Mucosa of rectum (tissue), 2 donors: Measurements from ENCODE around the gene MFAP3L.

Experiments
- H3K27ac ChIP-seq, 2 donors: one replicate each; pipeline ENCODE4 v1.7.0; 2013; ENCODE audit warnings: inconsistent platforms in 2 of 2, low read depth in 2 of 2, low read length in 2 of 2
- H3K27me3 ChIP-seq, 2 donors: one replicate each; pipeline ENCODE4 v1.7.0; 2013; ENCODE audit warnings: low read length in 2 of 2; ENCODE audit not compliant: control insufficient read depth in 2 of 2, insufficient read depth in 2 of 2
- H3K36me3 ChIP-seq, 2 donors: one replicate each; pipeline ENCODE4 v1.7.0; 2013; ENCODE audit warnings: low read length in 2 of 2; ENCODE audit not compliant: control insufficient read depth in 2 of 2, insufficient read depth in 2 of 2
- H3K4me1 ChIP-seq, 2 donors: one replicate each; pipeline ENCODE4 v1.7.0; 2013; ENCODE audit warnings: low read length in 2 of 2, mild to moderate bottlenecking in 1 of 2; ENCODE audit not compliant: control insufficient read depth in 2 of 2, insufficient read depth in 2 of 2
- H3K4me3 ChIP-seq, 2 donors: one replicate each; pipeline ENCODE4 v1.7.0; 2013; ENCODE audit warnings: low read length in 2 of 2
- H3K9ac ChIP-seq, 2 donors: one replicate each; pipeline ENCODE4 v1.7.0; 2013; ENCODE audit warnings: low read length in 2 of 2, low read depth in 1 of 2, mild to moderate bottlenecking in 1 of 2
- H3K9me3 ChIP-seq, 2 donors: one replicate each; pipeline ENCODE4 v1.7.0; 2013; ENCODE audit warnings: low read length in 2 of 2; ENCODE audit not compliant: control insufficient read depth in 2 of 2
- donor health status: healthy.
- donor health status: Normal muscosa, but diverticular disease.

MFAP3L gene

DNA sequence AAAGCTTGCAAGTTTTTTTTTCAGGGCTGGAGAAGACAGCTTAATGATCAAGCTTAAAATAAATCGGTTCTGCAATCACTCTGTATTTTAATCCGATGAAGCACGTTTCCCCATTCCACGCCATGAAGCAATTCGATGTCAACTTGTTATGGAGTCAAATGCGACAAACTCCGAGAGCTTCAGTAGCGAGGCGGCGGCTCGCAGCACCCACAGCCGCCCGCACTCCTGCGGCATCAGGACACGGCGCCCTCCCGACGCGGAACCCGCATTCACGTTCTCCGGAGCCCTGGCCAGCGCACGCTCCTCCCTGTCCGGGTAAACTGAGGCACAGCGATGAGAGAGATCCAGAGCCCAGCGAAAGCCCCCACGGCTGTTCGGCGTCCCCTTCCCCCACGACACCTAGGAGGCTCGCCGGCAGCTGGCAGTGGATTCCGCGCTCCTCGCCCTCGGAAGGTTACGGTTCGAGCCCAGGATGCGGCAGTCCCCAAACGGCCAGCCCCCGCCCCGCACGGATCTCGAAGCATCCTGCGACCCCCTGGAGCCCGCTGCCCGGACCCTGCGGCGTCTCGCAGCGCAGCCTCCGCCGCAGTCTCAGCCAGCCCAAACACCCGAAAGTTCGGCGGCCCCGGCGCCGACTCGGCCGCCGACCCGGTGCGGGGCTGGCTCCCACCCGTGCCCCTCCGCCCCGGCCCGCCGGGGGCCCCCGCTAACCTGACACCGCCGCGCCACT lies 507 bp downstream of the MFAP3L start:
- Histone ChIP-seq H3K36me3 (no peaks in the 10 kb centered on the region), H3K27me3 (peaks cover 0 to 3% of the 10 kb centered on the region in 2 donors), H3K9me3 (no peaks in the 10 kb centered on the region), H3K27ac (no peak overlapping the region), H3K4me3 (peak overlapping the region; percentile 65), H3K9ac (peak overlapping the region; percentile 36 to 56), H3K4me1 (peaks cover 8% of the 10 kb centered on the region in 2 donors)

- H3K9me3 ChIP-seq = no peaks in the 10 kb centered on the region
- peaks cover 3 to 5% of the 10 kb centered on the region in 2 donors for H3K4me1 ChIP-seq
- no peaks in the 10 kb centered on the region for H3K36me3 ChIP-seq
- H3K27me3 ChIP-seq = no peaks in the 10 kb centered on the region
- no peak overlapping the region for H3K27ac ChIP-seq
- no peak overlapping the region for H3K9ac ChIP-seq
- H3K4me3 ChIP-seq = no peak overlapping the region
Measured at GRCh38 chr4:170022211-170022610, 4.0 kb downstream of the MFAP3L start.

DNA sequence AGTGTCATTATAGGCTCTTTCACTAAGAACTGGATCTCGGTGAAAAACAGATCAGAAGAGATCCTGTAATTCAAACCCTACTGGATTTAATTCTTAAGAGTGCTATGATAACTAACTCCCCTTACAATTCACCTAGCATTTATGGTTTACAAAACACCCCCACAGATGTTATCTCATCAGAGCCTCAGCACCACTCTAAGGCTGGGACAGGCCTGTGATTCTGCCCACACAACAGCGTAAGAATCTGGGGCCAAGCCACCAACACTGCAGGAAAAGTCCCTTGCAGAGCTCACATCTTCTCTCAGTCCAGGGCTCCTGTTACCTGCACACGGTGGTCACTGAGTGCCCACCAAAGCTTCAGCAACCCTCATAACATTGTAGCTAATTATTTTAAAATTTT lies 8.9 kb downstream of the MFAP3L start:
- Histone ChIP-seq H3K4me3 (no peak overlapping the region), H3K9ac (no peak overlapping the region), H3K27me3 (peaks cover 0 to 2% of the 10 kb centered on the region in 2 donors), H3K9me3 (no peaks in the 10 kb centered on the region), H3K36me3 (no peaks in the 10 kb centered on the region), H3K4me1 (no peaks in the 10 kb centered on the region), H3K27ac (no peak overlapping the region)

GRCh38 chr4:170015285-170015684 lies 10.9 kb downstream of the MFAP3L start:
- H3K9me3 ChIP-seq = no peaks in the 10 kb centered on the region
- H3K27ac ChIP-seq = no peak overlapping the region
- no peak overlapping the region for H3K4me3 ChIP-seq
- H3K27me3 ChIP-seq = peaks cover 0 to 2% of the 10 kb centered on the region in 2 donors
- H3K4me1 ChIP-seq = no peaks in the 10 kb centered on the region
- H3K36me3 ChIP-seq = no peaks in the 10 kb centered on the region
- no peak overlapping the region for H3K9ac ChIP-seq

- Histone ChIP-seq H3K27ac (no peak overlapping the region), H3K36me3 (no peaks in the 10 kb centered on the region), H3K9me3 (no peaks in the 10 kb centered on the region), H3K4me1 (no peaks in the 10 kb centered on the region), H3K9ac (no peak overlapping the region), H3K27me3 (peaks cover 0 to 2% of the 10 kb centered on the region in 2 donors), H3K4me3 (no peak overlapping the region)
Measured at GRCh38 chr4:170014359-170015011, 11.7 kb downstream of the MFAP3L start.

DNA sequence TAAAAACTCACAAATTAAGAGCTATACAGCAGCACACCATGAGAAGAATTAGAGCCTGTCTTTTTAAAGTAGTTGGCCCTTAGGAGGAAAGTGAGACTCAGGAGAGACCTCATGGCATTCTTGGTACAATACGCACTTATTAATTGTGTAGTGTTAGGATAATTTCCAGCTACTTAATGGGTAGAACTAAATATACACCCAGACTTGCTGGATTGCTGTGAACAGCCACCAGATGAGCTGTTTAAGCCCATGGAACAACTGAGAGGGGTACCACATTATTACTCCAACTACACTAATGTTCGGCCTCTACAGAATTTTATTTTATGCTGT lies 13.6 kb downstream of the MFAP3L start:
- H3K27me3 ChIP-seq = peaks cover 0 to 2% of the 10 kb centered on the region in 2 donors
- H3K4me1 ChIP-seq = no peaks in the 10 kb centered on the region
- no peak overlapping the region for H3K4me3 ChIP-seq
- H3K27ac ChIP-seq = no peak overlapping the region
- no peaks in the 10 kb centered on the region for H3K36me3 ChIP-seq
- H3K9me3 ChIP-seq = no peaks in the 10 kb centered on the region
- no peak overlapping the region for H3K9ac ChIP-seq

DNA sequence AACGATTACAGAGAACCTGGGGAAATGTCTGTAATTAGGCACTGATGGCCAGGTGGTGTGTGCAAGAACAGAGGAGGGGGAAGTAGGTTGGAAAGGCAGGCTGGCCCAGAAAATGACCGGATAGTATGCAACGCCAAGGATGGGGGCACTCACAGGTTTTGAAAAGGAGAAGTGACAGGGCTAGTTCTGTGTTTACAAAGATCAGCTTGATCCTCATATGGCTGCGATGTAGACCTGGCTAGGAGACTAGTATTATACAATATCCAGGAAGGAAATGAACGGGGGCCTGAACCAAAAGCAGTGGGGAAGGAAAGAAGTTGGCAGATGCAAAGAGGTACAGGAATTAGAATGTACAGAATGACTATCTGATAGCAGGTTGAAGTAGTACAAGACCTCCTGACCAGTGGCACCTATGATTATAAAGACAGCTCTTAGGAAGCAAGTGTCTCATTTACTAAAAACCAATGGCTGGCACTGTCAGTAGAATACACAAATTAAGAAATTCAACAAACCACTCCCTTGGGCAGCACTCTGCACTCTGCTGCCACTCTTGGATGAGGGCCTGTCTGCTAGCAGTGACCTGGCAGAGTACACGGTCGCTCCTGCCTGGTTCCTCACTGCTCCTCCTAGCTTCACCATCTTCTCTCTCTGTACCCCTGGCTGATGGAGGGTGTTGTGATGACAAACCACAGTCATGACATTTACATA lies 14.1 kb downstream of the MFAP3L start:
- Histone ChIP-seq H3K27ac (no peak overlapping the region), H3K4me3 (no peak overlapping the region), H3K27me3 (peaks cover 0 to 2% of the 10 kb centered on the region in 2 donors), H3K9ac (no peak overlapping the region), H3K9me3 (no peaks in the 10 kb centered on the region), H3K4me1 (no peaks in the 10 kb centered on the region), H3K36me3 (no peaks in the 10 kb centered on the region)

- no peak overlapping the region for H3K27ac ChIP-seq
- H3K4me3 ChIP-seq = no peak overlapping the region
- H3K9me3 ChIP-seq = no peaks in the 10 kb centered on the region
- no peaks in the 10 kb centered on the region for H3K4me1 ChIP-seq
- no peaks in the 10 kb centered on the region for H3K27me3 ChIP-seq
- no peaks in the 10 kb centered on the region for H3K36me3 ChIP-seq
- no peak overlapping the region for H3K9ac ChIP-seq
Measured at GRCh38 chr4:170009291-170009690, 16.9 kb downstream of the MFAP3L start.

DNA sequence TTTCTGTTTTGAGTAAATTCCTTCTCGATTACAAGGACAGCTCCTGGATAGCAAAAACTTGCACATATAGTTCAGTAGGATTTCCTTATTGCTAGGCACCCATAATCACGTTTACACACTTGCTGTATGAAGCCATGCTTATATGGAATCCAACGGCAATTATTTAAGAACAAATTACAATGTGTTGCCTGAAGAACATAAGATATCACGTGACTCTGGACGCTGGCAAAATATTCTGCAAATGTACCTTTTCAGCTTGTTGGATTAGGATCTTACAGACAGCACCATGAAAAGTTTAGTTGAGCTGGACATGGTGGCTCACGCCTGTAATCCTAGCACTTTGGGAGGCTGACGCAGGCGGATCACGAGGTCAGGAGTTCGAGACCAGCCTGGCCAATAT lies 17.4 kb downstream of the MFAP3L start:
- Histone ChIP-seq H3K4me3 (no peak overlapping the region), H3K27me3 (no peaks in the 10 kb centered on the region), H3K4me1 (no peaks in the 10 kb centered on the region), H3K9ac (no peak overlapping the region), H3K36me3 (no peaks in the 10 kb centered on the region), H3K9me3 (no peaks in the 10 kb centered on the region), H3K27ac (no peak overlapping the region)

DNA sequence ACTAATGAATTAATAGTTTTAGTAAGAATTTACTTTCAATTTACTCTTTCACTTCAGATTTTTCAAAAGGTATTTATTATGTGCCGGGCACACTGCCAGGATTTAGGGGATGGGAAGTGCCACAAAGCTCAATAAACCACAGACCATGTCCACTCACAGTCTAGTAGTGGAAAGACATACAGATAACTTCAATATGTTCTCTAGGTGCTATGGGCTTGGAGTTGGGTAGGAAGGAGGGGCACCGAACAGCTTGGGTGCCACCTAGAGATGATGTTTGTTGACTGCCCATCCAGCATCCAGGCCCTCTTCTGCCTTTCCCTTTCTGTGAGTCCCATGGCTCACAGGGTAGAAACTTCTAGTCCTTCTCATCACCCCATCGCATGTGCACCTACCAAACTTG lies 17.8 kb downstream of the MFAP3L start:
- Histone ChIP-seq H3K9me3 (no peaks in the 10 kb centered on the region), H3K9ac (no peak overlapping the region), H3K27ac (no peak overlapping the region), H3K36me3 (no peaks in the 10 kb centered on the region), H3K4me3 (no peak overlapping the region), H3K4me1 (no peaks in the 10 kb centered on the region), H3K27me3 (no peaks in the 10 kb centered on the region)
